HepG2 (cell line): ENCODE data around the gene TSHZ2. TPM values are rescaled to one million over a fixed set of nuclear protein-coding genes. Genes with fewer than 3 reads are reported as not detected.
A peak's percentile ranks its signal among the peaks of the same experiment; 100 is the strongest.

Source experiments
- BRF2 ChIP-seq: sonication (generic); formaldehyde crosslinking; IDR thresholded peaks from 2 replicates; pipeline ENCODE4 v1.8.1; 2022; ENCODE audit warnings: mild to moderate bottlenecking, missing genetic modification reagents
- MZF1 ChIP-seq: sonication (generic); formaldehyde crosslinking; IDR thresholded peaks from 2 replicates; pipeline ENCODE4 v1.8.1; 2023; ENCODE audit warnings: mild to moderate bottlenecking, missing genetic modification reagents, borderline replicate concordance
- POLR2AphosphoS5 ChIP-seq: IDR thresholded peaks from 2 replicates; pipeline ENCODE4 v1.6.1; 2012; ENCODE audit warnings: low read depth, low read length
- RXRB ChIP-seq: IDR thresholded peaks from 2 replicates; pipeline ENCODE4 v1.6.1; 2016; ENCODE audit warnings: borderline replicate concordance, missing genetic modification reagents, missing compliant biosample characterization
- SKI ChIP-seq: fragments of 450-650 bp; IDR thresholded peaks from one replicate; pipeline ENCODE4 v1.6.1; 2018; ENCODE audit warnings: mild to moderate bottlenecking; ENCODE audit not compliant: partially characterized antibody
- TBP ChIP-seq: sonication (generic); formaldehyde crosslinking; IDR thresholded peaks from 2 replicates; pipeline ENCODE4 v1.5.0; 2020; ENCODE audit warnings: missing genetic modification reagents
- ZBTB2 ChIP-seq: sonication (generic); formaldehyde crosslinking; IDR thresholded peaks from 2 replicates; pipeline ENCODE4 v1.8.0; 2022; ENCODE audit warnings: low read depth, missing genetic modification reagents
- ZMAT3 ChIP-seq: sonication (generic); formaldehyde crosslinking; conservative IDR thresholded peaks from 2 replicates; pipeline ENCODE4 v1.7.0; 2021; ENCODE audit warnings: missing genetic modification reagents
- ZNF224 ChIP-seq: sonication (generic); formaldehyde crosslinking; IDR thresholded peaks from 2 replicates; pipeline ENCODE4 v1.5.0; 2020; ENCODE audit warnings: mild to moderate bottlenecking, missing genetic modification reagents
- ZNF616 ChIP-seq: sonication (generic); formaldehyde crosslinking; IDR thresholded peaks from 2 replicates; pipeline ENCODE4 v1.5.0; 2020; ENCODE audit warnings: low read depth, mild to moderate bottlenecking, missing genetic modification reagents
- ZNF691 ChIP-seq: sonication (generic); formaldehyde crosslinking; IDR thresholded peaks from 2 replicates; pipeline ENCODE4 v1.4.0; 2020; ENCODE audit warnings: missing genetic modification reagents, low read depth, mild to moderate bottlenecking, borderline replicate concordance
- ZNF790 ChIP-seq: sonication (generic); formaldehyde crosslinking; IDR thresholded peaks from 2 replicates; pipeline ENCODE4 v1.8.0; 2022; ENCODE audit warnings: missing genetic modification reagents, mild to moderate bottlenecking, borderline replicate concordance
- polyA plus RNA-seq, 8 experiments: library from polyadenylated mRNA; depleted of rRNA in 3 of 8; stranded (reverse) in 7 of 8; unstranded in 1 of 8; fragments of >200 nt; fragmentation: Illumina TruSeq in 4 of 8; extraction: Trizol in 4 of 8; gene quantifications; 2 replicates each; pipeline versions ENCODE4 v1.2.1 to v1.2.3, GENCODE V29; 2011 to 2016; ENCODE audit warnings: low read depth in 4 of 8, missing spikeins in 1 of 8, mixed read lengths in 1 of 8; ENCODE audit not compliant: insufficient read depth in 1 of 8
- total RNA-seq, 5 experiments: library from RNA; depleted of rRNA; stranded (reverse); fragments of >200 nt; fragmentation: Illumina TruSeq; extraction: Trizol; gene quantifications; 2 replicates each; pipeline ENCODE4 v1.2.3, GENCODE V29; 2016; ENCODE audit warnings: low read depth in 1 of 5
- TF ChIP-seq, protein P1 (sequence below), 2 experiments: sonication (generic) in 1 of 2; formaldehyde crosslinking in 1 of 2; IDR thresholded peaks; 2 replicates each; pipeline versions ENCODE4 v1.4.0 to v1.6.1; 2016 to 2020; ENCODE audit warnings: borderline replicate concordance in 1 of 2, low read depth in 1 of 2, mild to moderate bottlenecking in 1 of 2, missing genetic modification reagents in 1 of 2
- TF ChIP-seq, protein P2 (sequence below): sonication (generic); formaldehyde crosslinking; IDR thresholded peaks from 2 replicates; pipeline ENCODE4 v1.9.0; 2021; ENCODE audit warnings: missing genetic modification reagents, mild to moderate bottlenecking, borderline replicate concordance
- TF ChIP-seq, protein P3 (sequence below): sonication (generic); formaldehyde crosslinking; IDR thresholded peaks from 2 replicates; pipeline ENCODE4 v1.4.0; 2020; ENCODE audit warnings: missing genetic modification reagents, borderline replicate concordance

The TSHZ2 gene
- total and polyA plus RNA-seq, 2 of the 13 experiments (the other 11 are each of a cell fraction or from before 2014, with no cell fraction given) = 0.01 TPM; not detected in 1

DNA sequence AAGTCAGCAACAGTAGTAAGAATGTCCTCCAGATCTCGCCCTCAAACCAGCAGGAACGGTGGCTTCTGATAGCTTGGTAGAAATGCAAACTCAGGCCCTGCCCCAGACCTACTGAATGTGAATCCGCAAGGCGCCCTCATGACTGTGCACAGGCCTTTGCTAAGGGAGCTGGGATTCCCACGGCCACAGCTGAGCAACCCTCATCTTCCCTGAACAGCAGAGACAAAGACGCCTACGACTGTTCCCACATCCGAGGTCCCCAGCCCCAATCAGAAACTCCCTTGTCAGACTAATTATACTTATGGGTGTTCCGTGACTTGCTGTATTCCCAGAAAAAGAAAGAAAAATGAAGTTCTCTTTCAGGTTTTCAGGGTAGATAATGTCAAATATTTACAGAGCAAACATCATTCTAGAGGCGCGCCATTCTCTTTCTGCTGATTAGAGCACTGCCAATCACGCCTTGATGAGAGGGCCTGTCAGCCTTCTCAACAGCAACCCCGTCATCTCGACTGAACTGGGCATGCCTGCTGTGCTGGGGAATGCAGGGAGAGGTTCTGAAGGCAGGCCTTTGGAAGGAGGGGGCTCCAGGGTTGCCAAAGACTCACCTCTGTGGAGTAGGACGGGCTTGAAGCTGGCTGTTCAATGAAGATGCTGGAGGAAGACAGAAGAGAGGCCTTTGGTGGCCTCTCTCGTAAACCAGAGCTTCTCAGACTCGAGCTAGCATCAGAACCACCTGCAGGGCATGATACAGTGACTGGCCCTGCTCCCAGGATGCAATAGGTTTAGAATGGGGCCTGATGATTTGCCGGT lies 541.5 kb downstream of the TSHZ2 start (continued):
- TF ChIP-seq, protein P1, sequence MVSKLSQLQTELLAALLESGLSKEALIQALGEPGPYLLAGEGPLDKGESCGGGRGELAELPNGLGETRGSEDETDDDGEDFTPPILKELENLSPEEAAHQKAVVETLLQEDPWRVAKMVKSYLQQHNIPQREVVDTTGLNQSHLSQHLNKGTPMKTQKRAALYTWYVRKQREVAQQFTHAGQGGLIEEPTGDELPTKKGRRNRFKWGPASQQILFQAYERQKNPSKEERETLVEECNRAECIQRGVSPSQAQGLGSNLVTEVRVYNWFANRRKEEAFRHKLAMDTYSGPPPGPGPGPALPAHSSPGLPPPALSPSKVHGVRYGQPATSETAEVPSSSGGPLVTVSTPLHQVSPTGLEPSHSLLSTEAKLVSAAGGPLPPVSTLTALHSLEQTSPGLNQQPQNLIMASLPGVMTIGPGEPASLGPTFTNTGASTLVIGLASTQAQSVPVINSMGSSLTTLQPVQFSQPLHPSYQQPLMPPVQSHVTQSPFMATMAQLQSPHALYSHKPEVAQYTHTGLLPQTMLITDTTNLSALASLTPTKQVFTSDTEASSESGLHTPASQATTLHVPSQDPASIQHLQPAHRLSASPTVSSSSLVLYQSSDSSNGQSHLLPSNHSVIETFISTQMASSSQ (IDR thresholded peaks at IDR 0.05; ENCODE audit: low read depth) = no peak
- TF ChIP-seq, protein P1 (CRISPR knock-in tag; IDR thresholded peaks at IDR 0.05; ENCODE audit: borderline replicate concordance) = no peak
- TF ChIP-seq ZBTB2 (CRISPR knock-in tag) = no peak
- no peak for TF ChIP-seq ZNF224
- TF ChIP-seq MZF1 (CRISPR knock-in tag) = no peak
- TF ChIP-seq ZNF790 (CRISPR knock-in tag) = no peak
- TF ChIP-seq TBP (CRISPR knock-in tag) = no peak
- TF ChIP-seq ZNF691 = no peak
- 0 out of 2 replicates have a peak, but pooled peaks have one; percentile 15 for TF ChIP-seq RXRB (CRISPR knock-in tag)
- no peak for TF ChIP-seq ZNF616
- TF ChIP-seq SKI = peak; percentile 14
- TF ChIP-seq, protein P2, sequence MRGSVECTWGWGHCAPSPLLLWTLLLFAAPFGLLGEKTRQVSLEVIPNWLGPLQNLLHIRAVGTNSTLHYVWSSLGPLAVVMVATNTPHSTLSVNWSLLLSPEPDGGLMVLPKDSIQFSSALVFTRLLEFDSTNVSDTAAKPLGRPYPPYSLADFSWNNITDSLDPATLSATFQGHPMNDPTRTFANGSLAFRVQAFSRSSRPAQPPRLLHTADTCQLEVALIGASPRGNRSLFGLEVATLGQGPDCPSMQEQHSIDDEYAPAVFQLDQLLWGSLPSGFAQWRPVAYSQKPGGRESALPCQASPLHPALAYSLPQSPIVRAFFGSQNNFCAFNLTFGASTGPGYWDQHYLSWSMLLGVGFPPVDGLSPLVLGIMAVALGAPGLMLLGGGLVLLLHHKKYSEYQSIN (CRISPR knock-in tag) = no peak
- no peak for TF ChIP-seq BRF2 (CRISPR knock-in tag)
- TF ChIP-seq ZMAT3 (CRISPR knock-in tag) = no peak
- TF ChIP-seq POLR2AphosphoS5 = no peak
- TF ChIP-seq, protein P3, sequence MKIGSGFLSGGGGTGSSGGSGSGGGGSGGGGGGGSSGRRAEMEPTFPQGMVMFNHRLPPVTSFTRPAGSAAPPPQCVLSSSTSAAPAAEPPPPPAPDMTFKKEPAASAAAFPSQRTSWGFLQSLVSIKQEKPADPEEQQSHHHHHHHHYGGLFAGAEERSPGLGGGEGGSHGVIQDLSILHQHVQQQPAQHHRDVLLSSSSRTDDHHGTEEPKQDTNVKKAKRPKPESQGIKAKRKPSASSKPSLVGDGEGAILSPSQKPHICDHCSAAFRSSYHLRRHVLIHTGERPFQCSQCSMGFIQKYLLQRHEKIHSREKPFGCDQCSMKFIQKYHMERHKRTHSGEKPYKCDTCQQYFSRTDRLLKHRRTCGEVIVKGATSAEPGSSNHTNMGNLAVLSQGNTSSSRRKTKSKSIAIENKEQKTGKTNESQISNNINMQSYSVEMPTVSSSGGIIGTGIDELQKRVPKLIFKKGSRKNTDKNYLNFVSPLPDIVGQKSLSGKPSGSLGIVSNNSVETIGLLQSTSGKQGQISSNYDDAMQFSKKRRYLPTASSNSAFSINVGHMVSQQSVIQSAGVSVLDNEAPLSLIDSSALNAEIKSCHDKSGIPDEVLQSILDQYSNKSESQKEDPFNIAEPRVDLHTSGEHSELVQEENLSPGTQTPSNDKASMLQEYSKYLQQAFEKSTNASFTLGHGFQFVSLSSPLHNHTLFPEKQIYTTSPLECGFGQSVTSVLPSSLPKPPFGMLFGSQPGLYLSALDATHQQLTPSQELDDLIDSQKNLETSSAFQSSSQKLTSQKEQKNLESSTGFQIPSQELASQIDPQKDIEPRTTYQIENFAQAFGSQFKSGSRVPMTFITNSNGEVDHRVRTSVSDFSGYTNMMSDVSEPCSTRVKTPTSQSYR (CRISPR knock-in tag) = no peak
